Stimulated activated CD8-positive, alpha-beta memory T cell treated with anti-CD3 and anti-CD28 coated beads, Interleukin-12 subunit alpha, Interleukin-12 subunit beta, amount 100 ng/mL, for 24 hours (primary cell): ENCODE data around the gene ZYG11A.

ENCODE experiments used
- DNase-seq: peaks from one replicate; pipeline ENCODE4 v3.0.0-alpha.2; 2020; ENCODE audit errors: extremely low read depth

The ZYG11A gene

GRCh38 chr1:52918201-52918600, 75.6 kb downstream of the ZYG11A start:
- no peak for DNase-seq

- no peak for DNase-seq
These were observed 76.6 kb downstream of the ZYG11A start for GRCh38 chr1:52919051-52919722.

GRCh38 chr1:52919723-52920483, 77.3 kb downstream of the ZYG11A start:
- DNase-seq: no peak

GRCh38 chr1:52920791-52921291, 78.3 kb downstream of the ZYG11A start:
- DNase-seq: no peak

- DNase-seq: no peak
These were observed 83.0 kb downstream of the ZYG11A start for GRCh38 chr1:52925571-52926005.

- no peak for DNase-seq
These were observed 84.3 kb downstream of the ZYG11A start for GRCh38 chr1:52926864-52927211.

- DNase-seq: peak; percentile 55
These were observed 84.9 kb downstream of the ZYG11A start, which contains the start of gene SCP2 for GRCh38 chr1:52927212-52928014. Gene SCP2, plus strand, starts transcription at chr1:52927276. Its CDS starts 121 bp downstream, at chr1:52927397.

GRCh38 chr1:52928015-52928404, 85.5 kb downstream of the ZYG11A start:
- DNase-seq: no peak

GRCh38 chr1:52929019-52929418, 86.5 kb downstream of the ZYG11A start:
- DNase-seq: no peak

- DNase-seq: no peak
These were observed 95.0 kb downstream of the ZYG11A start for GRCh38 chr1:52937433-52938182.

GRCh38 chr1:52938183-52938451, 95.6 kb downstream of the ZYG11A start:
- DNase-seq: no peak

- DNase-seq: no peak
These were observed 101.4 kb downstream of the ZYG11A start for GRCh38 chr1:52943876-52944416.

- no peak for DNase-seq
These were observed 102.0 kb downstream of the ZYG11A start for GRCh38 chr1:52944566-52944965.
